HEK293 (cell line): ENCODE data around the gene PERCC1.

Experiments
- CTCF ChIA-PET: fragments of 350-600 bp; formaldehyde crosslinking; extraction: SDS; loops from one replicate; lab custom pipeline; 2021; ENCODE audit warnings: antibody characterized with exemption; lab: Yijun Ruan, JAX
- POLR2A ChIA-PET: fragments of 300-600 bp; formaldehyde crosslinking; extraction: SDS; loops from one replicate; lab custom pipeline; 2020; ENCODE audit warnings: antibody characterized with exemption, inconsistent platforms; lab: Yijun Ruan, JAX
- H3K27ac ChIP-seq: fragments of 200-500 bp; sonication (Bioruptor generic); 2 replicates; pipeline ENCODE4 v1.5.1; 2014; ENCODE audit warnings: low read depth, low read length, control low read depth, inconsistent platforms; ENCODE audit errors: extremely low read depth
- H3K36me3 ChIP-seq, 2 experiments: fragments of 200-500 bp in 1 of 2; sonication (Bioruptor generic) in 1 of 2; 1 replicate in 1 of 2; 2 replicates in 1 of 2; pipeline ENCODE4 v1.5.1; 2014 to 2017; ENCODE audit warnings: inconsistent platforms in 2 of 2, low read length in 2 of 2; ENCODE audit not compliant: control insufficient read depth in 2 of 2, insufficient read depth in 1 of 2
- H3K4me1 ChIP-seq: fragments of 200-500 bp; sonication (Bioruptor generic); 2 replicates; pipeline ENCODE4 v1.5.1; 2014; ENCODE audit warnings: mild to moderate bottlenecking, low read length, inconsistent platforms; ENCODE audit not compliant: control insufficient read depth, insufficient read depth
- H3K4me3 ChIP-seq: 2 replicates; pipeline ENCODE4 v1.5.1; 2011; ENCODE audit warnings: low read depth, mild to moderate bottlenecking, control low read depth, low read length, moderate library complexity
- H3K9me3 ChIP-seq: fragments of 200-500 bp; sonication (Bioruptor generic); 2 replicates; pipeline ENCODE4 v1.5.1; 2014; ENCODE audit warnings: low read depth, low read length, inconsistent platforms; ENCODE audit not compliant: control insufficient read depth, insufficient read depth
- BCL11B ChIP-seq: fragments of 450-650 bp; formaldehyde crosslinking; IDR thresholded peaks from 2 replicates; pipeline ENCODE4 v1.5.1; 2016; ENCODE audit warnings: low read depth, missing biosample characterization, missing genetic modification characterization
- GLIS1 ChIP-seq: fragments of 450-650 bp; formaldehyde crosslinking; IDR thresholded peaks from 2 replicates; pipeline ENCODE4 v1.5.1; 2016; ENCODE audit warnings: missing biosample characterization, missing genetic modification characterization
- GLIS2 ChIP-seq: fragments of 450-650 bp; formaldehyde crosslinking; IDR thresholded peaks from 2 replicates; pipeline ENCODE4 v1.5.1; 2016; ENCODE audit warnings: missing biosample characterization, missing genetic modification characterization
- HIC1 ChIP-seq: fragments of 450-650 bp; formaldehyde crosslinking; IDR thresholded peaks from 2 replicates; pipeline ENCODE4 v1.5.1; 2016; ENCODE audit warnings: missing biosample characterization, missing genetic modification characterization
- MZF1 ChIP-seq: fragments of 450-650 bp; formaldehyde crosslinking; IDR thresholded peaks from 2 replicates; pipeline ENCODE4 v1.5.1; 2017; ENCODE audit warnings: missing biosample characterization, missing genetic modification characterization, borderline replicate concordance
- PRDM2 ChIP-seq: fragments of 450-650 bp; formaldehyde crosslinking; IDR thresholded peaks from 2 replicates; pipeline ENCODE4 v1.5.1; 2016; ENCODE audit warnings: missing biosample characterization, missing genetic modification characterization, borderline replicate concordance
- ZBTB21 ChIP-seq: fragments of 450-650 bp; formaldehyde crosslinking; IDR thresholded peaks from 2 replicates; pipeline ENCODE4 v1.5.1; 2017; ENCODE audit warnings: missing biosample characterization, missing genetic modification characterization
- ZIC2 ChIP-seq: fragments of 450-650 bp; formaldehyde crosslinking; IDR thresholded peaks from 2 replicates; pipeline ENCODE4 v1.5.1; 2016; ENCODE audit warnings: missing biosample characterization, missing genetic modification characterization
- ZNF266 ChIP-seq: fragments of 450-650 bp; formaldehyde crosslinking; IDR thresholded peaks from 2 replicates; pipeline ENCODE4 v1.5.1; 2016; ENCODE audit warnings: missing biosample characterization, missing genetic modification characterization, low read depth
- ZNF274 ChIP-seq, 2 experiments: fragments of 200-500 bp in 1 of 2; fragments of 450-650 bp in 1 of 2; sonication (Bioruptor generic) in 1 of 2; formaldehyde crosslinking in 1 of 2; IDR thresholded peaks; 2 replicates each; pipeline versions ENCODE4 v1.5.1 to v1.6.1; 2014 to 2016; ENCODE audit warnings: borderline replicate concordance in 1 of 2, inconsistent platforms in 1 of 2, low read length in 1 of 2, missing biosample characterization in 1 of 2, missing genetic modification characterization in 1 of 2
- ZNF600 ChIP-seq: fragments of 450-650 bp; formaldehyde crosslinking; IDR thresholded peaks from 2 replicates; pipeline ENCODE4 v1.5.1; 2016; ENCODE audit warnings: missing biosample characterization, missing genetic modification characterization
- ZNF664 ChIP-seq: fragments of 450-650 bp; formaldehyde crosslinking; IDR thresholded peaks from 2 replicates; pipeline ENCODE4 v1.5.1; 2016; ENCODE audit warnings: missing biosample characterization, missing genetic modification characterization

The PERCC1 gene

GRCh38 chr16:1428511-1428910 lies 2.4 kb upstream of the PERCC1 start (continued):
- TF ChIP-seq PRDM2 (no peak), ZNF266 (tag by site-specific recombination) (no peak)

- Histone ChIP-seq H3K27ac (no peak overlapping the region), H3K9me3 (no peaks in the 10 kb centered on the region), H3K4me1 (no peaks in the 10 kb centered on the region; the same call in 1 of the 2 replicates), H3K36me3 (no peaks in the 10 kb centered on the region), H3K4me3 (no peak overlapping the region)
- ChIA-PET CTCF (no interaction called here), POLR2A (no interaction called here)
- TF ChIP-seq BCL11B (0 out of 2 replicates have a peak, but pooled peaks have one; percentile 23), MZF1 (no peak)
Observed at GRCh38 chr16:1429012-1429411, 1.9 kb upstream of the PERCC1 start.

GRCh38 chr16:1429631-1430030 lies 1.2 kb upstream of the PERCC1 start:
- H3K27ac ChIP-seq = no peak overlapping the region
- no peaks in the 10 kb centered on the region for H3K36me3 ChIP-seq
- TF ChIP-seq HIC1 (tag by site-specific recombination) (peak; percentile 31; the same call in 1 of the 2 replicates), ZNF664 (tag by site-specific recombination) (no peak), ZBTB21 (tag by site-specific recombination) (no peak)
- H3K4me3 ChIP-seq = no peak overlapping the region
- CTCF ChIA-PET = no interaction called here
- POLR2A ChIA-PET = no interaction called here
- no peaks in the 10 kb centered on the region for H3K9me3 ChIP-seq
- H3K4me1 ChIP-seq = no peaks in the 10 kb centered on the region; the same call in 1 of the 2 replicates

- POLR2A ChIA-PET = interaction anchor here (1.4 kb wide), 1 partner anchor 10 kb away, joined by 4 read pairs; the partner anchor contains the start of gene UQCC4
- CTCF ChIA-PET = no interaction called here
- peak; percentile 39 for TF ChIP-seq GLIS1 (tag by site-specific recombination)
- no peak for TF ChIP-seq ZNF600
- TF ChIP-seq GLIS2 (tag by site-specific recombination) = peak; percentile 36; the same call in 1 of the 2 replicates
- TF ChIP-seq ZNF274 (IDR thresholded peaks at IDR 0.05; ENCODE audit: low read length) = no peak
- TF ChIP-seq ZNF274 (tag by site-specific recombination; IDR thresholded peaks at IDR 0.05; ENCODE audit: borderline replicate concordance) = no peak
- TF ChIP-seq ZIC2 (tag by site-specific recombination) = peak; percentile 76
Observed at GRCh38 chr16:1430214-1430758, 592 bp upstream of the PERCC1 start.

More at GRCh38 chr16:1430214-1430758, 592 bp upstream of the PERCC1 start:
- Histone ChIP-seq H3K4me3 (no peak overlapping the region), H3K4me1 (no peaks in the 10 kb centered on the region; the same call in 1 of the 2 replicates), H3K27ac (no peak overlapping the region), H3K36me3 (no peaks in the 10 kb centered on the region), H3K9me3 (no peaks in the 10 kb centered on the region)
